ENCODE data around the gene MYOM1.

MYOM1 gene

GRCh38 chr18:3129053-3129864 is 90.5 kb downstream of the MYOM1 start:
- TF ChIP-seq USF1 (IDR thresholded peaks at IDR 0.05) = no peak
- no peak for TF ChIP-seq CREB1 (IDR thresholded peaks at IDR 0.05; ENCODE audit: low read depth)
- TF ChIP-seq ZBTB7A (IDR thresholded peaks at IDR 0.05; ENCODE audit: low read depth) = no peak
- peak; percentile 64 for TF ChIP-seq RAD21 (IDR thresholded peaks at IDR 0.05; ENCODE audit: low read depth)

DNA sequence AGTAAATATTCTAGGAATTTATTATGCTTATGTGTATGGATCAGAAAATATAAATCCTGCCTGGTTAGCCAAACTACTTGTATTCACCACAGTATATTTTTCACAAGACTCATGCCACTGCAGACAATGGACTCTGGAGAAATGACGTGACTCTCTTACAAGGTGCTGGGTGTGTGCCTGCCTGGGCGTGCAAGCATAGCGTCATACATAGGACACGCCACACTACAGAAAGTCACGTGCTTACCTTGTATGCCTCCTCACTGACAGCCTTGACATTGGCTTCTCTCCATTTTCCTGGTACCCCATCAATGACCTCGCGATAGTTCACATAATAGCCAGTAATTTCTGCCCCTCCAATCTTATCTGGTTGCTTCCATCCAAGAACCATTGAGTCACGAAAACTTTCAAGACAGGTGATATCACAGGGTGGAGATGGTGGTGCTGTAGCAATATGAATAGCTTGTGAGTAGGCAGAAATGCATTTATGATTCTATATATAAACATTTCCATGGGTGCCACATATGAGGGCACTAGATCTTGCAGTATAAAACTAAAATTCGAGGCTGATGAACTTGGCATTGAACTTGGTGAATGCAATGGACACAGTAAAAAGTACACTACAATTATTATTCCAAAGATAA is 93.2 kb downstream of the MYOM1 start:
- no peak for TF ChIP-seq TCF12 (IDR thresholded peaks at IDR 0.05; ENCODE audit: low read depth)

GRCh38 chr18:3124822-3125221 is 94.9 kb downstream of the MYOM1 start:
- TF ChIP-seq FOXM1 (IDR thresholded peaks at IDR 0.05; ENCODE audit: borderline replicate concordance, low read depth) = no peak
- TF ChIP-seq CEBPB (IDR thresholded peaks at IDR 0.05) = no peak
- no peak for TF ChIP-seq EGR1 (IDR thresholded peaks at IDR 0.05)
- TF ChIP-seq MAX (IDR thresholded peaks at IDR 0.05) = no peak
- TF ChIP-seq USF1 (IDR thresholded peaks at IDR 0.05) = no peak
- no peak for TF ChIP-seq TAF1 (IDR thresholded peaks at IDR 0.05; ENCODE audit: low read depth)

GRCh38 chr18:3122851-3123250 is 96.9 kb downstream of the MYOM1 start:
- TF ChIP-seq TEAD4 (IDR thresholded peaks at IDR 0.05) (no peak), ZBTB7A (IDR thresholded peaks at IDR 0.05; ENCODE audit: low read depth) (no peak), EP300 (IDR thresholded peaks at IDR 0.05; ENCODE audit: borderline replicate concordance) (no peak)
- TF ChIP-seq, protein P1, sequence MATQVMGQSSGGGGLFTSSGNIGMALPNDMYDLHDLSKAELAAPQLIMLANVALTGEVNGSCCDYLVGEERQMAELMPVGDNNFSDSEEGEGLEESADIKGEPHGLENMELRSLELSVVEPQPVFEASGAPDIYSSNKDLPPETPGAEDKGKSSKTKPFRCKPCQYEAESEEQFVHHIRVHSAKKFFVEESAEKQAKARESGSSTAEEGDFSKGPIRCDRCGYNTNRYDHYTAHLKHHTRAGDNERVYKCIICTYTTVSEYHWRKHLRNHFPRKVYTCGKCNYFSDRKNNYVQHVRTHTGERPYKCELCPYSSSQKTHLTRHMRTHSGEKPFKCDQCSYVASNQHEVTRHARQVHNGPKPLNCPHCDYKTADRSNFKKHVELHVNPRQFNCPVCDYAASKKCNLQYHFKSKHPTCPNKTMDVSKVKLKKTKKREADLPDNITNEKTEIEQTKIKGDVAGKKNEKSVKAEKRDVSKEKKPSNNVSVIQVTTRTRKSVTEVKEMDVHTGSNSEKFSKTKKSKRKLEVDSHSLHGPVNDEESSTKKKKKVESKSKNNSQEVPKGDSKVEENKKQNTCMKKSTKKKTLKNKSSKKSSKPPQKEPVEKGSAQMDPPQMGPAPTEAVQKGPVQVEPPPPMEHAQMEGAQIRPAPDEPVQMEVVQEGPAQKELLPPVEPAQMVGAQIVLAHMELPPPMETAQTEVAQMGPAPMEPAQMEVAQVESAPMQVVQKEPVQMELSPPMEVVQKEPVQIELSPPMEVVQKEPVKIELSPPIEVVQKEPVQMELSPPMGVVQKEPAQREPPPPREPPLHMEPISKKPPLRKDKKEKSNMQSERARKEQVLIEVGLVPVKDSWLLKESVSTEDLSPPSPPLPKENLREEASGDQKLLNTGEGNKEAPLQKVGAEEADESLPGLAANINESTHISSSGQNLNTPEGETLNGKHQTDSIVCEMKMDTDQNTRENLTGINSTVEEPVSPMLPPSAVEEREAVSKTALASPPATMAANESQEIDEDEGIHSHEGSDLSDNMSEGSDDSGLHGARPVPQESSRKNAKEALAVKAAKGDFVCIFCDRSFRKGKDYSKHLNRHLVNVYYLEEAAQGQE (IDR thresholded peaks at IDR 0.05; ENCODE audit: low read depth) = no peak

DNA sequence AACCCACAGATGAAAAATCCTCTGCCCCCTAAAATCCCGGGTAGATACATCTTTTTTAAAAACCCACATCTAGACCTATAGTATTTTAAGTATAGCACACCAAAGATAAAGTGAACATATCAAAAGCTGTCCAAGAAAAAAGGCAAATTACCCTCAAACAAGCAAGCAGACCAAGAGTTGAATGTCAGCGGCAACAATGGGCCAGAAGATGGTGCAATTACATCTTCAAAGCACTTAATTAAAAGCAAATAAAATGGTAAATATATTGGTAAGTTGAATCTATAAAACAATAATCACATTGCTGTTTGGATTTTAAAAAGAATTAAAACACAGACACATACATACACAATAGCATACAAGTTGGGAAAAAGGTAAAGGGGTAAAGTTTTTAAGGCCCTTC is 98.5 kb downstream of the MYOM1 start:
- TF ChIP-seq ZBTB7A (IDR thresholded peaks at IDR 0.05; ENCODE audit: low read depth) = no peak
- TF ChIP-seq EP300 (IDR thresholded peaks at IDR 0.05; ENCODE audit: borderline replicate concordance) = no peak
- no peak for TF ChIP-seq TAF1 (IDR thresholded peaks at IDR 0.05; ENCODE audit: low read depth)
- TF ChIP-seq USF1 (IDR thresholded peaks at IDR 0.05) = no peak
- TF ChIP-seq CREB1 (IDR thresholded peaks at IDR 0.05; ENCODE audit: low read depth) = no peak
- no peak for TF ChIP-seq NFIC (IDR thresholded peaks at IDR 0.05)
- no peak for TF ChIP-seq MAX (IDR thresholded peaks at IDR 0.05)
- no peak for TF ChIP-seq YY1 (IDR thresholded peaks at IDR 0.05; ENCODE audit: low read depth)
- no peak for TF ChIP-seq TCF12 (IDR thresholded peaks at IDR 0.05; ENCODE audit: low read depth)
- TF ChIP-seq, protein P1 (IDR thresholded peaks at IDR 0.05; ENCODE audit: low read depth) = no peak
- TF ChIP-seq FOXM1 (IDR thresholded peaks at IDR 0.05; ENCODE audit: borderline replicate concordance, low read depth) = no peak
- TF ChIP-seq EGR1 (IDR thresholded peaks at IDR 0.05) = no peak
- no peak for TF ChIP-seq CEBPB (IDR thresholded peaks at IDR 0.05)

- TF ChIP-seq EGR1 (IDR thresholded peaks at IDR 0.05) = no peak
These were observed 99.4 kb downstream of the MYOM1 start for GRCh38 chr18:3120356-3120755.

All from Ishikawa (cell line).